WTC11 (cell line): ENCODE results near the gene ANXA6. TPM values are rescaled to one million over a fixed set of nuclear protein-coding genes. Genes with fewer than 3 reads are reported as not detected.

Experiments
- ATAC-seq: fragments of 200-7000 bp; cut with Tn5 transposase; 2 replicates; pipeline ENCODE4 v1.10.0; 2021; ENCODE audit warnings: mild to moderate bottlenecking, moderate library complexity
- CTCF ChIA-PET: fragments of 300-600 bp; sonication (Branson Sonifier 250); formaldehyde crosslinking; loops from one replicate; lab custom pipeline; 2021; ENCODE audit warnings: antibody characterized with exemption; lab: Charles Lee
- POLR2A ChIA-PET: fragments of 350-600 bp; sonication (Branson Sonifier 250); formaldehyde crosslinking; loops from one replicate; lab custom pipeline; 2021; ENCODE audit warnings: antibody characterized with exemption; lab: Charles Lee
- DNase-seq: peaks from one replicate; pipeline ENCODE4 v3.0.0; 2021; ENCODE audit warnings: low spot score
- H3K27ac Mint-ChIP-seq: 2 replicates; pipeline ENCODE4 v1.8.0; 2021; ENCODE audit warnings: mixed read lengths
- H3K27me3 Mint-ChIP-seq: 2 replicates; pipeline ENCODE4 v1.8.0; 2021; ENCODE audit warnings: low read depth, mild to moderate bottlenecking, moderate library complexity, mixed read lengths
- H3K36me3 Mint-ChIP-seq: 2 replicates; pipeline ENCODE4 v1.8.0; 2021; ENCODE audit warnings: mixed read lengths
- H3K4me1 Mint-ChIP-seq: 2 replicates; pipeline ENCODE4 v1.8.0; 2022; ENCODE audit warnings: mixed read lengths
- H3K4me3 Mint-ChIP-seq: 2 replicates; pipeline ENCODE4 v1.8.0; 2021; ENCODE audit warnings: mild to moderate bottlenecking, moderate library complexity, mixed read lengths
- H3K9me3 Mint-ChIP-seq: 2 replicates; pipeline ENCODE4 v1.8.0; 2021; ENCODE audit warnings: mixed read lengths
- CREM ChIP-seq: sonication (generic); formaldehyde crosslinking; IDR thresholded peaks from 2 replicates; pipeline ENCODE4 v1.8.1; 2022; ENCODE audit warnings: mild to moderate bottlenecking, missing genetic modification reagents, moderate library complexity
- E2F5 ChIP-seq: sonication (generic); formaldehyde crosslinking; IDR thresholded peaks from 2 replicates; pipeline ENCODE4 v1.8.1; 2022; ENCODE audit warnings: mild to moderate bottlenecking, moderate library complexity, missing genetic modification reagents
- EMX1 ChIP-seq: fragments of 250-450 bp; sonication (Bioruptor Pico); IDR thresholded peaks from 2 replicates; pipeline ENCODE4 v1.8.0; 2021; ENCODE audit warnings: mild to moderate bottlenecking
- ETV6 ChIP-seq: sonication (generic); formaldehyde crosslinking; IDR thresholded peaks from 2 replicates; pipeline ENCODE4 v1.8.1; 2022; ENCODE audit warnings: mild to moderate bottlenecking, missing genetic modification reagents
- FOXP1 ChIP-seq: sonication (generic); formaldehyde crosslinking; IDR thresholded peaks from 2 replicates; pipeline ENCODE4 v1.8.0; 2022; ENCODE audit warnings: missing genetic modification reagents, mild to moderate bottlenecking, moderate library complexity, borderline replicate concordance
- IRF1 ChIP-seq: sonication (generic); formaldehyde crosslinking; IDR thresholded peaks from 2 replicates; pipeline ENCODE4 v1.8.0; 2023; ENCODE audit warnings: missing genetic modification reagents
- NFATC4 ChIP-seq: fragments of 250-450 bp; sonication (Bioruptor Pico); IDR thresholded peaks from 2 replicates; pipeline ENCODE4 v1.9.0; 2021; ENCODE audit warnings: mild to moderate bottlenecking
- PRRX2 ChIP-seq: fragments of 250-450 bp; sonication (Bioruptor Pico); IDR thresholded peaks from 2 replicates; pipeline ENCODE4 v1.8.0; 2021; ENCODE audit warnings: mild to moderate bottlenecking
- SMAD3 ChIP-seq: sonication (generic); formaldehyde crosslinking; IDR thresholded peaks from 2 replicates; pipeline ENCODE4 v1.8.0; 2022; ENCODE audit warnings: missing genetic modification reagents, mild to moderate bottlenecking, borderline replicate concordance
- STAT6 ChIP-seq: sonication (generic); formaldehyde crosslinking; conservative IDR thresholded peaks from 2 replicates; pipeline ENCODE4 v1.8.1; 2023; ENCODE audit warnings: mild to moderate bottlenecking, low read depth, missing genetic modification reagents, moderate library complexity
- TEAD4 ChIP-seq: sonication (generic); formaldehyde crosslinking; IDR thresholded peaks from 2 replicates; pipeline ENCODE4 v1.8.0; 2022; ENCODE audit warnings: mild to moderate bottlenecking, missing genetic modification reagents
- USF2 ChIP-seq: sonication (generic); formaldehyde crosslinking; IDR thresholded peaks from 2 replicates; pipeline ENCODE4 v1.8.1; 2023; ENCODE audit warnings: mild to moderate bottlenecking, missing genetic modification reagents, moderate library complexity
- ZNF121 ChIP-seq: sonication (generic); formaldehyde crosslinking; IDR thresholded peaks from 2 replicates; pipeline ENCODE4 v1.8.0; 2023; ENCODE audit warnings: missing genetic modification reagents
- ZNF219 ChIP-seq: sonication (generic); formaldehyde crosslinking; IDR thresholded peaks from 2 replicates; pipeline ENCODE4 v1.8.0; 2023; ENCODE audit warnings: missing genetic modification reagents, mild to moderate bottlenecking, borderline replicate concordance
- ZNF416 ChIP-seq: fragments of 250-450 bp; sonication (Bioruptor Pico); IDR thresholded peaks from 2 replicates; pipeline ENCODE4 v1.9.0; 2021; ENCODE audit warnings: mild to moderate bottlenecking, inconsistent platforms
- total RNA-seq: library from RNA; stranded (reverse); gene quantifications from 3 replicates; pipeline ENCODE4 v1.2.3, GENCODE V29; 2021
- TF ChIP-seq, protein P1 (sequence below): sonication (generic); formaldehyde crosslinking; IDR thresholded peaks from 2 replicates; pipeline ENCODE4 v1.8.0; 2022; ENCODE audit warnings: missing genetic modification reagents
- TF ChIP-seq, protein P2 (sequence below): sonication (generic); formaldehyde crosslinking; IDR thresholded peaks from 2 replicates; pipeline ENCODE4 v1.8.1; 2023; ENCODE audit warnings: mild to moderate bottlenecking, missing genetic modification reagents, borderline replicate concordance
- TF ChIP-seq, protein P3 (sequence below): fragments of 250-450 bp; sonication (Bioruptor Pico); conservative IDR thresholded peaks from 2 replicates; pipeline ENCODE4 v1.9.0; 2021; ENCODE audit warnings: mild to moderate bottlenecking
- TF ChIP-seq, protein P4 (sequence below): sonication (generic); formaldehyde crosslinking; IDR thresholded peaks from 2 replicates; pipeline ENCODE4 v1.8.1; 2023; ENCODE audit warnings: mild to moderate bottlenecking, missing genetic modification reagents

ANXA6 gene
- total RNA-seq, 1 experiment from 2014 or later = 92.8 TPM

DNA sequence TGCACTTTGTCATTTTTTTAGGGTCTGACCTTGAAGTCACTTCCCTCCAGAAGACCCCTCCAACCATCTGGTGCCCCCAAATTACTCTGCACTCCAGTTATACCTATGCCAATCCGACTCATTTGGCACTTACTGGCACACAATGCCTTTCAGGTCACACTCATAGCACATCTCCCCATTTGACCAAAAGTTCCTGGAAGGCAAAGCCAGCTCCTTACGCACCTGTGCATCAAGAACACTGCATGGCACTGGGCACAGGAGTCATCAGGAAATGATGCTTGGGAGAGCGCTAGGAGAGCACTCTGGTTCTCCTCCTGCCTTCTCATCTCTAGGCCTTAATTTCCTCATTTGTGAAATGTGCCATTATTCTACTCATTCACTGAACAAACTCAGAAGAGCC is 79.6 kb downstream of the ANXA6 start:
- POLR2A ChIA-PET = no interaction called here
- ATAC-seq = no peak
- CTCF ChIA-PET = interaction anchor here (6.1 kb wide), 1 partner anchor 37 kb away, joined by 45 read pairs; no protein-coding TSS in a partner anchor
- H3K4me1 Mint-ChIP-seq = peaks cover 29% of the 10 kb centered on the region
- no peak overlapping the region for H3K4me3 Mint-ChIP-seq
- no peaks in the 10 kb centered on the region for H3K27me3 Mint-ChIP-seq
- H3K27ac Mint-ChIP-seq = peak overlapping the region; percentile 49; the same call in 1 of the 2 replicates
- TF ChIP-seq ZNF416 (no peak), ZNF219 (CRISPR knock-in tag) (no peak), TEAD4 (no peak), IRF1 (CRISPR knock-in tag) (no peak), FOXP1 (CRISPR knock-in tag) (no peak)
- DNase-seq = no peak
- H3K9me3 Mint-ChIP-seq = no peaks in the 10 kb centered on the region
- H3K36me3 Mint-ChIP-seq = no peaks in the 10 kb centered on the region

GRCh38 chr5:151077419-151077818 is 80.2 kb downstream of the ANXA6 start:
- ChIA-PET CTCF (interaction anchor here (6.1 kb wide), 1 partner anchor 38 kb away, joined by 45 read pairs; no protein-coding TSS in a partner anchor), POLR2A (no interaction called here)
- Mint-ChIP-seq H3K4me3 (no peak overlapping the region), H3K4me1 (peaks cover 24% of the 10 kb centered on the region), H3K9me3 (no peaks in the 10 kb centered on the region), H3K27ac (no peak overlapping the region), H3K36me3 (no peaks in the 10 kb centered on the region), H3K27me3 (no peaks in the 10 kb centered on the region)
- TF ChIP-seq, protein P1, sequence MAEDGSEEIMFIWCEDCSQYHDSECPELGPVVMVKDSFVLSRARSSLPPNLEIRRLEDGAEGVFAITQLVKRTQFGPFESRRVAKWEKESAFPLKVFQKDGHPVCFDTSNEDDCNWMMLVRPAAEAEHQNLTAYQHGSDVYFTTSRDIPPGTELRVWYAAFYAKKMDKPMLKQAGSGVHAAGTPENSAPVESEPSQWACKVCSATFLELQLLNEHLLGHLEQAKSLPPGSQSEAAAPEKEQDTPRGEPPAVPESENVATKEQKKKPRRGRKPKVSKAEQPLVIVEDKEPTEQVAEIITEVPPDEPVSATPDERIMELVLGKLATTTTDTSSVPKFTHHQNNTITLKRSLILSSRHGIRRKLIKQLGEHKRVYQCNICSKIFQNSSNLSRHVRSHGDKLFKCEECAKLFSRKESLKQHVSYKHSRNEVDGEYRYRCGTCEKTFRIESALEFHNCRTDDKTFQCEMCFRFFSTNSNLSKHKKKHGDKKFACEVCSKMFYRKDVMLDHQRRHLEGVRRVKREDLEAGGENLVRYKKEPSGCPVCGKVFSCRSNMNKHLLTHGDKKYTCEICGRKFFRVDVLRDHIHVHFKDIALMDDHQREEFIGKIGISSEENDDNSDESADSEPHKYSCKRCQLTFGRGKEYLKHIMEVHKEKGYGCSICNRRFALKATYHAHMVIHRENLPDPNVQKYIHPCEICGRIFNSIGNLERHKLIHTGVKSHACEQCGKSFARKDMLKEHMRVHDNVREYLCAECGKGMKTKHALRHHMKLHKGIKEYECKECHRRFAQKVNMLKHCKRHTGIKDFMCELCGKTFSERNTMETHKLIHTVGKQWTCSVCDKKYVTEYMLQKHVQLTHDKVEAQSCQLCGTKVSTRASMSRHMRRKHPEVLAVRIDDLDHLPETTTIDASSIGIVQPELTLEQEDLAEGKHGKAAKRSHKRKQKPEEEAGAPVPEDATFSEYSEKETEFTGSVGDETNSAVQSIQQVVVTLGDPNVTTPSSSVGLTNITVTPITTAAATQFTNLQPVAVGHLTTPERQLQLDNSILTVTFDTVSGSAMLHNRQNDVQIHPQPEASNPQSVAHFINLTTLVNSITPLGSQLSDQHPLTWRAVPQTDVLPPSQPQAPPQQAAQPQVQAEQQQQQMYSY (CRISPR knock-in tag) = no peak
- TF ChIP-seq CREM (CRISPR knock-in tag) (no peak), EMX1 (no peak), PRRX2 (CRISPR knock-in tag) (no peak), SMAD3 (CRISPR knock-in tag) (no peak), ETV6 (CRISPR knock-in tag) (no peak), TEAD4 (no peak), USF2 (CRISPR knock-in tag) (no peak), STAT6 (CRISPR knock-in tag) (no peak), E2F5 (no peak), NFATC4 (CRISPR knock-in tag) (no peak), ZNF121 (CRISPR knock-in tag) (no peak)
- TF ChIP-seq, protein P2, sequence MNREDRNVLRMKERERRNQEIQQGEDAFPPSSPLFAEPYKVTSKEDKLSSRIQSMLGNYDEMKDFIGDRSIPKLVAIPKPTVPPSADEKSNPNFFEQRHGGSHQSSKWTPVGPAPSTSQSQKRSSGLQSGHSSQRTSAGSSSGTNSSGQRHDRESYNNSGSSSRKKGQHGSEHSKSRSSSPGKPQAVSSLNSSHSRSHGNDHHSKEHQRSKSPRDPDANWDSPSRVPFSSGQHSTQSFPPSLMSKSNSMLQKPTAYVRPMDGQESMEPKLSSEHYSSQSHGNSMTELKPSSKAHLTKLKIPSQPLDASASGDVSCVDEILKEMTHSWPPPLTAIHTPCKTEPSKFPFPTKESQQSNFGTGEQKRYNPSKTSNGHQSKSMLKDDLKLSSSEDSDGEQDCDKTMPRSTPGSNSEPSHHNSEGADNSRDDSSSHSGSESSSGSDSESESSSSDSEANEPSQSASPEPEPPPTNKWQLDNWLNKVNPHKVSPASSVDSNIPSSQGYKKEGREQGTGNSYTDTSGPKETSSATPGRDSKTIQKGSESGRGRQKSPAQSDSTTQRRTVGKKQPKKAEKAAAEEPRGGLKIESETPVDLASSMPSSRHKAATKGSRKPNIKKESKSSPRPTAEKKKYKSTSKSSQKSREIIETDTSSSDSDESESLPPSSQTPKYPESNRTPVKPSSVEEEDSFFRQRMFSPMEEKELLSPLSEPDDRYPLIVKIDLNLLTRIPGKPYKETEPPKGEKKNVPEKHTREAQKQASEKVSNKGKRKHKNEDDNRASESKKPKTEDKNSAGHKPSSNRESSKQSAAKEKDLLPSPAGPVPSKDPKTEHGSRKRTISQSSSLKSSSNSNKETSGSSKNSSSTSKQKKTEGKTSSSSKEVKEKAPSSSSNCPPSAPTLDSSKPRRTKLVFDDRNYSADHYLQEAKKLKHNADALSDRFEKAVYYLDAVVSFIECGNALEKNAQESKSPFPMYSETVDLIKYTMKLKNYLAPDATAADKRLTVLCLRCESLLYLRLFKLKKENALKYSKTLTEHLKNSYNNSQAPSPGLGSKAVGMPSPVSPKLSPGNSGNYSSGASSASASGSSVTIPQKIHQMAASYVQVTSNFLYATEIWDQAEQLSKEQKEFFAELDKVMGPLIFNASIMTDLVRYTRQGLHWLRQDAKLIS (CRISPR knock-in tag) = no peak
- TF ChIP-seq, protein P3, sequence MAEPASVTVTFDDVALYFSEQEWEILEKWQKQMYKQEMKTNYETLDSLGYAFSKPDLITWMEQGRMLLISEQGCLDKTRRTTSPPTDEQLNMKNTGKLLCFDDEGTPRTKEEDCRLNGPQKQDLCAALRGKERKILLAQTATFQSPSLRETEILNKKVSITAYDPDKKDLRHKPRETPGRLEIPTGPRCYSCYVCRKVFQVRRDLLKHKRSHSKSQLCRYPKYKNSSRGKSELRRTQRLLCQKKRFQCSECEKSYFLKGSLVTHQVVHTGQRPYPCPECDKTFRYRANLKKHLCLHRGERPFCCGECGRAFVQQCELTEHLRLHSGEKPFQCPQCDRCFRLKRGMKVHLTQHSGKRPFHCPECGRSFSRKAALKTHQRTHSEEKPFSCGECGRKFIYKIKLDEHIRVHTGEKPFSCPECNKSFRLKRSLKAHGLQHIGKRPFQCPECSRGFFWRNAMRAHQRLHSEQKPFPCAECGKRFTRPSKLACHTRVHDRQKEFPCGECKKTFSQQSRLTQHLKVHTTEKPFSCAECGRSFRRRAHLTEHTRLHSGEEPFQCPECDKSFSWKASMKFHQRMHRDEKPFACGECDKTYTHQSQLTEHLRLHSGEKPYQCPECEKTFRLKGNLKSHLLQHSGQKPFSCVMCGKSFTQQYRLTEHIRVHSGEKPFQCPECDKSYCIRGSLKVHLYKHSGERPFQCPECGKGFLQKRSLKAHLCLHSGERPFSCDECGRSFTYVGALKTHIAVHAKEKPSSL (CRISPR knock-in tag) = no peak
- TF ChIP-seq, protein P4, sequence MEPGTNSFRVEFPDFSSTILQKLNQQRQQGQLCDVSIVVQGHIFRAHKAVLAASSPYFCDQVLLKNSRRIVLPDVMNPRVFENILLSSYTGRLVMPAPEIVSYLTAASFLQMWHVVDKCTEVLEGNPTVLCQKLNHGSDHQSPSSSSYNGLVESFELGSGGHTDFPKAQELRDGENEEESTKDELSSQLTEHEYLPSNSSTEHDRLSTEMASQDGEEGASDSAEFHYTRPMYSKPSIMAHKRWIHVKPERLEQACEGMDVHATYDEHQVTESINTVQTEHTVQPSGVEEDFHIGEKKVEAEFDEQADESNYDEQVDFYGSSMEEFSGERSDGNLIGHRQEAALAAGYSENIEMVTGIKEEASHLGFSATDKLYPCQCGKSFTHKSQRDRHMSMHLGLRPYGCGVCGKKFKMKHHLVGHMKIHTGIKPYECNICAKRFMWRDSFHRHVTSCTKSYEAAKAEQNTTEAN (CRISPR knock-in tag) = no peak
- ATAC-seq (no peak), DNase-seq (no peak)
